ENCODE data around the gene LPP.

The LPP gene

DNA sequence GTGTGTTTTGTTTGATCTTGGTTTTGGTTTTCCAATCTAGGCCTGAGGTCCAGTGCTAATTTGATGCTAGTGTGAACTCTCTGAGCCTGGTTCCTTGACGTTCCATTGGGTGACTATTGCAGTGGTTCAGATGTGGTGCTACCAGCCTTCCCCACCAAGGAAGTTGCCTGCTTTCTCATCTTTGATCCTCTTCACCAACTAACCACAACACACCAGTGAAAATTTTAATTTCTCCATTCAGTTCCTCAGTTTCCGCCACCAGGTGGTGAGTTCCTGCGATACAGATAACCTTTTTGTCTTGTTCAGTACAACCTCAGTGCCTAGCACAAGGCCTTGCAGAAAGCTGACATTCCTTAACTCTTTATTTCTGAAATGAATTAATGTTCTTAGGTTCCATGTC is 680.4 kb downstream of the LPP start:
- TF ChIP-seq, protein P1, sequence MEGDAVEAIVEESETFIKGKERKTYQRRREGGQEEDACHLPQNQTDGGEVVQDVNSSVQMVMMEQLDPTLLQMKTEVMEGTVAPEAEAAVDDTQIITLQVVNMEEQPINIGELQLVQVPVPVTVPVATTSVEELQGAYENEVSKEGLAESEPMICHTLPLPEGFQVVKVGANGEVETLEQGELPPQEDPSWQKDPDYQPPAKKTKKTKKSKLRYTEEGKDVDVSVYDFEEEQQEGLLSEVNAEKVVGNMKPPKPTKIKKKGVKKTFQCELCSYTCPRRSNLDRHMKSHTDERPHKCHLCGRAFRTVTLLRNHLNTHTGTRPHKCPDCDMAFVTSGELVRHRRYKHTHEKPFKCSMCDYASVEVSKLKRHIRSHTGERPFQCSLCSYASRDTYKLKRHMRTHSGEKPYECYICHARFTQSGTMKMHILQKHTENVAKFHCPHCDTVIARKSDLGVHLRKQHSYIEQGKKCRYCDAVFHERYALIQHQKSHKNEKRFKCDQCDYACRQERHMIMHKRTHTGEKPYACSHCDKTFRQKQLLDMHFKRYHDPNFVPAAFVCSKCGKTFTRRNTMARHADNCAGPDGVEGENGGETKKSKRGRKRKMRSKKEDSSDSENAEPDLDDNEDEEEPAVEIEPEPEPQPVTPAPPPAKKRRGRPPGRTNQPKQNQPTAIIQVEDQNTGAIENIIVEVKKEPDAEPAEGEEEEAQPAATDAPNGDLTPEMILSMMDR (IDR thresholded peaks at IDR 0.05; ENCODE audit: low read depth, low read length, missing control alignments): no peak
- H3K4me3 ChIP-seq (ENCODE audit: low read depth, low read length): no peak overlapping the region
- no peak for DNase-seq (ENCODE audit: low read depth)
- in situ Hi-C loops (cut with HindIII; ENCODE audit: low sequenced_read_pairs): no loop called here

DNA sequence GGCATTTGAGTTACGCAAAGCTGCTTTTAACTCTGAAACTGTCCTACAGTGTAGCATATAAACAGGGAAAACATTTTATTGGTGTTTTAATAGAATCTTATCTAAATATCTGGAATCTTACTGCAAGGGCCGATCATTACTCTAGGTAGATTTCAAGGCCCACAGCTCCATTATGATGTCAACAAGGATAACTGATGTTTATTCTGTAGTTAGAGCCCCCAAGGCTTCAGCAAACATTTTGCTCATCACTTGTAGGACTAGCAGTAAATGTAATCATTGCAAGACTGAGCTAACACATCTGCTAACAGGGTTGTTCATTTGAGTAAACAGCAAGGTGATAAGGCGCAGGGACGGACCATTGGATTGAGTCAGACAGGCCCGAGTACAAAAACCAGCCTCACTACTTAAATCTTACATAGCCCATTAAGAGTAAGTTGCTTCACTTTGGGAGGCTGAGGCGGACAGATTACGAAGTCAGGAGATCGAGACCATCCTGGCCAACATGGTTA is 685.3 kb downstream of the LPP start:
- H3K4me3 ChIP-seq (ENCODE audit: low read depth, low read length): no peak overlapping the region
- TF ChIP-seq, protein P1 (IDR thresholded peaks at IDR 0.05; ENCODE audit: low read depth, low read length, missing control alignments): no peak
- in situ Hi-C loops (cut with HindIII; ENCODE audit: low sequenced_read_pairs): no loop called here
- no peak for DNase-seq (ENCODE audit: low read depth)

DNA sequence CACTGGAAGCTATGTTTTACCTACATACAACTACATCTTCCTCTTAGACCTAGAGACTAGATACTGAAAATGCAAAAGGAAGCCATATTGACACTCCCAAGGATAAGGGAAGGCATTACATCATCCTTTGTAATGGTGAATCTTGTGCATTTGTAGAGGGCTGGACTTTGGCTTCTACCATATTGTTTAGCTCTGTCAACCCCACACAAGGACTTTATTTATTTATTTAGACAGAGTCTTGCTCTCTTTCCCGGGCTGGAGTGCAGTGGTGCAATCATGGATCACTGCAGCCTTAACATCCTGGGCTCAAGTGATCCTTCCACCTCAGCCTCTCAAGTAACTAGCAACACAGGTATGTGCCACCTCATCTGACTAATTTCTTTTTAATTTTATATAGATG is 686.3 kb downstream of the LPP start:
- in situ Hi-C loops (cut with HindIII; ENCODE audit: low sequenced_read_pairs): no loop called here
- no peak overlapping the region for H3K4me3 ChIP-seq (ENCODE audit: low read depth, low read length)
- no peak for DNase-seq (ENCODE audit: low read depth)
- TF ChIP-seq, protein P1 (IDR thresholded peaks at IDR 0.05; ENCODE audit: low read depth, low read length, missing control alignments): no peak

DNA sequence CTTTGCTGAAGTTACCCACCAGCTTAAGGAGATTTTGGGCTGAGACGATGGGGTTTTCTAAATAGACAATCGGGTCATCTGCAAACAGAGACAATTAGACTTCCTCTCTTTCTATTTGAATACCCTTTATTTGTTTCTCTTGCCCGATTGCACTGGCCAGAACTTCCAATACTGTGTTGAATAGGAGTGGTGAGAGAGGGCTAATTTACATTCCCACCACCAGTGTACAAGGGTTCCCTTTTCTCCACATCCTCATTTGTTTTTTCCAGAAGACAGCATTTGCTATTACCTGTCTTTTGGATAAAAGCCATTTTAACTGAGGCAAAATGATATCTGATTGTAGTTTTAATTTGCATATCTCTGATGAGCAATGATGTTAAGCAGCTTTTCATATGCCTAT is 687.9 kb downstream of the LPP start:
- H3K4me3 ChIP-seq (ENCODE audit: low read depth, low read length): no peak overlapping the region
- no peak for DNase-seq (ENCODE audit: low read depth)
- in situ Hi-C loops (cut with HindIII; ENCODE audit: low sequenced_read_pairs): no loop called here
- TF ChIP-seq, protein P1 (IDR thresholded peaks at IDR 0.05; ENCODE audit: low read depth, low read length, missing control alignments): no peak

DNA sequence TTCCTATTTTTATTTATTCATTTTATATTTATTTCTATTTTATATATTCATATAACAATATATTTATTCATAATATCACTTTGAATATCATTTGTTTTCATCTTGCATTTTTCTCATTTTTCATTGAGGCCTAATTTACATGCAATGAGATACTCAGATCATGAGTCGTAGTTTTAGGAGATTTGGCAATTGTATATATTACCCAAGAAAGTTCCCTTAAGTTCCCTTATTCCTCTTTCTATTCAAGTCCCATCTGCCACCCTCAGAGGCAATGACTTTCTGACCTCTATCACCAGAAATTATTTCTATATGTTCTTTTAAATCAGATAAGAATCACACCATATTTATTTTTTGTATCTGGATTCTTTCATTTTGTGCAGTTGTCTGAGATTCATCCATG is 688.7 kb downstream of the LPP start:
- H3K4me3 ChIP-seq (ENCODE audit: low read depth, low read length): no peak overlapping the region
- in situ Hi-C loops (cut with HindIII; ENCODE audit: low sequenced_read_pairs): no loop called here
- TF ChIP-seq, protein P1 (IDR thresholded peaks at IDR 0.05; ENCODE audit: low read depth, low read length, missing control alignments): no peak
- DNase-seq (ENCODE audit: low read depth): no peak

DNA sequence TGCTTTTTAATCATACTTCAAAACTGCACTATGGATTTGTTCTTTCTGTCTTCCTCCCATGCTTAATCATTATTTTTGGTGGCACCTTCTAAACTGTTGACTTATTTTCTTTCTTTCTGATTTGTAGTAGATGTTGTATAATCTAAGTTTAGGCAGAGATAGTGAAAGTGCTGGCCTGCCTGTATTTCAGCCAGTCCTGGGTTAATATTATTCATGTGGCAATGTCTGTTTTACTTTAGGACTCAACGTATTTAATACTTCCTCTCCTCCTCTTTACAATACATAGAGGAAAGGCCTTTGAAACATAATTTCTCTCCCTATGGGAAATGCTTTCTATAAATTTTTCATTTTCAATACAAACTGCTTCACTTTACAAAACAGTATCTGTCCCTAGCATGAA is 690.1 kb downstream of the LPP start:
- in situ Hi-C loops (cut with HindIII; ENCODE audit: low sequenced_read_pairs): no loop called here
- TF ChIP-seq, protein P1 (IDR thresholded peaks at IDR 0.05; ENCODE audit: low read depth, low read length, missing control alignments): no peak
- no peak for DNase-seq (ENCODE audit: low read depth)
- H3K4me3 ChIP-seq (ENCODE audit: low read depth, low read length): no peak overlapping the region

DNA sequence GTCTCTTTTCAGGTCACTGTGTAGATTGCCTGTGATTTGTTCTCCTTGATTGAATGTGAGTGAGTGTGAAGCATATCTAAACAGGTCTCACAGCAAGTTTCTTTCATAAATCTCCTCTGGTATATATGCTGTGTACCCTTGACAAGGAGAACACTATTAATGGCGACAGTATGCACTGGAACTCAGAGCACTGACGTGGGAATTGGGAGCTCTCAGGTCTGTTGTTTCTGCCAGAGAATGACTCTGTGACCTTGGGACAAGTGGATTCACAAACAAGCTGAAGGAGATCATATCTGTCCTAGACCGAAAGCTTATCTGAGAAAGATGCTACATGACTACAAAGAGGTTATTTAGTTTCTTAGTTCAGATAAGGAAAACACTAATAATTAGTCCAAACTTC is 691.6 kb downstream of the LPP start:
- TF ChIP-seq, protein P1 (IDR thresholded peaks at IDR 0.05; ENCODE audit: low read depth, low read length, missing control alignments): no peak
- in situ Hi-C loops (cut with HindIII; ENCODE audit: low sequenced_read_pairs): no loop called here
- DNase-seq (ENCODE audit: low read depth): no peak
- no peak overlapping the region for H3K4me3 ChIP-seq (ENCODE audit: low read depth, low read length)
